Upper lobe of right lung (tissue), 1 donor: ENCODE data around the gene RYR1. TPM values are rescaled to one million over a fixed set of nuclear protein-coding genes. Genes with fewer than 3 reads are reported as not detected.
"Not testable (repeated sequence)": the region's sequence is repeated elsewhere in the genome, so short reads cannot be mapped to it uniquely, and the experiment has no call there.

Experiments used
- ATAC-seq: fragments of 200-7000 bp; cut with Tn5 transposase; one replicate; pipeline ENCODE4 v1.9.1; 2020; ENCODE audit warnings: mild to moderate bottlenecking, moderate library complexity
- DNase-seq: peaks from one replicate; pipeline ENCODE4 v3.0.0-alpha.2; 2020
- H3K27ac ChIP-seq: fragments of 200-600 bp; one replicate; pipeline ENCODE4 v1.8.0; 2022
- H3K27me3 ChIP-seq: fragments of 200-600 bp; one replicate; pipeline ENCODE4 v1.8.0; 2022; ENCODE audit warnings: mild to moderate bottlenecking
- H3K36me3 ChIP-seq: fragments of 200-600 bp; one replicate; pipeline ENCODE4 v1.8.0; 2022
- H3K4me1 ChIP-seq: fragments of 200-600 bp; one replicate; pipeline ENCODE4 v1.8.0; 2022
- H3K4me3 ChIP-seq: fragments of 200-600 bp; one replicate; pipeline ENCODE4 v1.8.0; 2022; ENCODE audit warnings: mild to moderate bottlenecking
- H3K9me3 ChIP-seq: fragments of 200-600 bp; one replicate; pipeline ENCODE4 v1.8.0; 2022
- CTCF ChIP-seq: fragments of 200-600 bp; IDR thresholded peaks from one replicate; pipeline ENCODE4 v1.8.0; 2022; ENCODE audit warnings: antibody characterized with exemption
- intact Hi-C: fragments of 100-400 bp; cut with DNase I; formaldehyde crosslinking; loops from one replicate; pipeline ENCODE4 v1.11.0; 2022
- total RNA-seq: library from RNA; stranded (reverse); fragmentation: NEBNext Ultra II Directional; extraction: Animal tissue kit (Norgen Biotek cat#: 25700); gene quantifications from one replicate; pipeline ENCODE4 v1.2.1, GENCODE V29; 2021
- donor health status: DM: no; HTN: yes; CAD: no; lungs with severe emphysema.

The RYR1 gene
- total RNA-seq, 1 donor from 2014 or later = 6.5 TPM

DNA sequence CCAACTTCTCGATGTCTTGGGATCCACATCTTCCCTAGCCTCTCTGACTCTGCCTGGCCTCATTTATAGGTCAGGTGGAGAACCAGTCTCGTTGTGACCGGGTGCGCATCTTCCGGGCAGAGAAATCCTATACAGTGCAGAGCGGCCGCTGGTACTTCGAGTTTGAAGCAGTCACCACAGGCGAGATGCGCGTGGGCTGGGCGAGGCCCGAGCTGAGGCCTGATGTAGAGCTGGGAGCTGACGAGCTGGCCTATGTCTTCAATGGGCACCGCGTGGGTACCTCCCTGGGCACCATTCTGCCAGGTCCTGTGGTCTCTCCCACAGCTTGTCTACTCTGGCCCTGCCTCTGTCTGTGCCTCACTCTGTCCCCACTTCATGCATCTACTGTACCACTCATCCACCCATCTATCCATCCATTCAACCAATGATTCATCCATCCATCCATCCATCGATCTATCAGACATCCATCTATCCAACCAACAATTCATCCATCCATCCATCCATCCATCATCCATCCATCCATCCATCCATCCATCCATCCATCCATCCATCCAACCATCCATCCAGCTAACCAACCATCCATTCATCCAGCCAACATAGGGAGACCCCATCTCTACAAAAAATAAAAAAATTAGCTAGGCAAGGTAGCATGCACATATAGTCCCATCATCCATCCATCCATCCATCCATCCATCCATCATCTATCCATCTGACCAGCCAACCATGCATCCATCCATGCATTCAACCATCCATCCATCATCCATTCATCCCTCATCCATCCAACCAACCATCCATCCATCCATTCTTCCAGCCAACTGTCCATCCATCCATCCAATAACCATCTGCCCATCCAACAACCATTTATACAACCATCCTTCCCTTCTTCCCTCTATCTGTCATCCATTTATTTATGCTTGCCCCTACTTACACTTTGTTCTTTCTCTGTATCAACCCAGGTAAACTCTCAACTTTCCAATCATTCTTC lies 34.3 kb downstream of the RYR1 start:
- peaks cover 9% of the 10 kb centered on the region for H3K27me3 ChIP-seq
- no peak overlapping the region for H3K4me3 ChIP-seq
- no peak overlapping the region for H3K27ac ChIP-seq
- no peaks in the 10 kb centered on the region for H3K9me3 ChIP-seq
- DNase-seq (no peak), ATAC-seq (no peak)
- no peaks in the 10 kb centered on the region for H3K4me1 ChIP-seq
- intact Hi-C loops = no loop called here
- no peak for TF ChIP-seq CTCF
- no peaks in the 10 kb centered on the region for H3K36me3 ChIP-seq

GRCh38 chr19:38469151-38469550 lies 35.7 kb downstream of the RYR1 start:
- Histone ChIP-seq H3K4me3 (no peak overlapping the region), H3K9me3 (no peaks in the 10 kb centered on the region), H3K4me1 (no peaks in the 10 kb centered on the region), H3K27ac (no peak overlapping the region), H3K36me3 (no peaks in the 10 kb centered on the region), H3K27me3 (peaks cover 9% of the 10 kb centered on the region)
- TF ChIP-seq CTCF = no peak
- intact Hi-C loops = no loop called here
- no peak for ATAC-seq
- DNase-seq = no peak

- H3K4me1 ChIP-seq = no peaks in the 10 kb centered on the region
- H3K27me3 ChIP-seq = peaks cover 9% of the 10 kb centered on the region
- H3K4me3 ChIP-seq = no peak overlapping the region
- no peak for TF ChIP-seq CTCF
- no peaks in the 10 kb centered on the region for H3K36me3 ChIP-seq
- ATAC-seq (no peak), DNase-seq (no peak)
- intact Hi-C loops = no loop called here
- no peaks in the 10 kb centered on the region for H3K9me3 ChIP-seq
- H3K27ac ChIP-seq = no peak overlapping the region
Measured at GRCh38 chr19:38470788-38471480, 37.4 kb downstream of the RYR1 start.

DNA sequence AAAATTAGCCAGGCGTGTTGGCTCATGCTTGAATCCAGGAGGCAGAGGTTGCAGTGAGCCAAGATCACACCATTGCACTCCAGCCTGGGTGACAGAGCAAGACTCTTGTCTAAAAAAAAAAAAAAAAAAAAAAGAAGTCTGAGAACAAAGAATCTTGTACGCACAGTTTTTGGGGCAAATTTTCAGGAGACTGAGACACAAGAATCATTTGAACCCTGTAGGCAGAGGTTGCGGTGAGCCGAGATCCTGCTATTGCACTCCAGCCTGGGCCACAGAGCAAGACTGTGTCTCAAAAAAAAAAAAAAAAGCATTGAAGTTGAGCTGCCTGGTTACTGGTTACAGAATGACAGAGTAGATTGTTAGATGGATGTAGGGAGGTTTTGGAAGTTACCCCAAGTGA lies 39.2 kb downstream of the RYR1 start:
- H3K27me3 ChIP-seq, H3K27ac ChIP-seq, H3K9me3 ChIP-seq, DNase-seq, H3K4me1 ChIP-seq, ATAC-seq, H3K36me3 ChIP-seq, intact Hi-C loops, H3K4me3 ChIP-seq: not testable (repeated sequence)

DNA sequence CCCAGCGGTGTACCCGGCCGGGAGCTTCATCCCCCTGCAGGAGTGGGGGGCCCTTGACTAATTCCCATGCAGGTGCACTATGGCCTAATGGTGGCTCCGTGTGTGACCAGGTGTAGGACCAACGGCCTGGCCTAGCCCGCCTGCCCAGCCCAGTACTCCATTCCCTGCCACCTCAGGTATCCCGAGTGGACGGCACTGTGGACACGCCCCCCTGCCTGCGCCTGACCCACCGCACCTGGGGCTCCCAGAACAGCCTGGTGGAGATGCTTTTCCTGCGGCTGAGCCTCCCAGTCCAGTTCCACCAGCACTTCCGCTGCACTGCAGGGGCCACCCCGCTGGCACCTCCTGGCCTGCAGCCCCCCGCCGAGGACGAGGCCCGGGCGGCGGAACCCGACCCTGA lies 39.7 kb downstream of the RYR1 start:
- no peak for DNase-seq
- peaks cover 9% of the 10 kb centered on the region for H3K27me3 ChIP-seq
- no peak for TF ChIP-seq CTCF

GRCh38 chr19:38475176-38475575 lies 41.7 kb downstream of the RYR1 start:
- Histone ChIP-seq H3K27me3 (no peaks in the 10 kb centered on the region), H3K9me3 (no peaks in the 10 kb centered on the region), H3K4me1 (no peaks in the 10 kb centered on the region), H3K36me3 (no peaks in the 10 kb centered on the region), H3K4me3 (no peak overlapping the region), H3K27ac (no peak overlapping the region)
- DNase-seq (no peak), ATAC-seq (no peak)
- intact Hi-C loops = no loop called here
- TF ChIP-seq CTCF = no peak

More for the DNA sequence above, 39.7 kb downstream of the RYR1 start:
- Histone ChIP-seq H3K4me1 (no peaks in the 10 kb centered on the region), H3K27ac (no peak overlapping the region), H3K4me3 (no peak overlapping the region), H3K36me3 (no peaks in the 10 kb centered on the region), H3K9me3 (no peaks in the 10 kb centered on the region)
- intact Hi-C loops = no loop called here
- ATAC-seq = no peak
